GM21529 (cell line): ENCODE results near the gene GSAP.
"Not testable (repeated sequence)": the region's sequence is repeated elsewhere in the genome, so short reads cannot be mapped to it uniquely, and the experiment has no call there.

ENCODE experiments used
- ATAC-seq: cut with Tn5 transposase; IDR thresholded peaks from one replicate; pipeline ENCODE4 v1.9.1; 2021; ENCODE audit not compliant: unreplicated experiment

The GSAP gene

DNA sequence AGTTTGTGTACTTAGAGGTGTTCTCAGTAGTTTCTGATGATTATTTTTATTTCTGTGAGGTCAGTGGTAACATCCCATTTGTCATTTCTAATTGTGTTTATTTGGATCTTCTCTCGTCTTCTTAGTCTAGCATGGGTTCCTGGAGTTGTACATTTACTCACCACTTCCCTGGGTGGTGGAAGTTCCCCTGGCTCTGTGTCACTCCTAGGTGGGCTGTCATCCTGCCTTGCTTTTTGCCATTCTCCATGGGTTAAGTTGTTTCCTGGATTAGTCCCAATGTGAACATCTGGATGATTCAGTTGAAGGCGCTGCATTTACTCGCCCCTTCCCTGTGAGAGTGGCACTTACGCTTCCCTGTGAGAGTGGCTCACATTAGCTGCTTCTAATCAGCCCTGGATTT lies 48.2 kb downstream of the GSAP start:
- no peak for ATAC-seq

DNA sequence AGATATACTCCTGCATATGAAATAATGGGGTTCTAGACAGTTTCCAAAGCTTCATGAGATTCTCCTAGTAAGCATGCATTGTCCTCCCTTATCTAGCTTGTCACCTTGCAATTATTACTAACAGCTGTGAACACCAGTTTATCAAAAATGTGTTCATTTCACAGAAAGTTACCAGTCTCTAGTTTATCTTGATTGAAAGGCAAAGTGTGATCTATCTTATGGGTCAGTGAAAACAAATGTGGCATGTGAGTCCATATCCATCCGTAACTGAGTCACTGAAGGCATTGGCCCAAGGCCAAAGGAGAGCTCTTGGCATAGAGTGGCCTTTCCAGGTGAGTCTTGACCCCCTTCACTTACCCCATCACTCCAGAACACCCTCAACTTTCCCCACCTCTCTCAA lies 53.2 kb downstream of the GSAP start:
- ATAC-seq: no peak

DNA sequence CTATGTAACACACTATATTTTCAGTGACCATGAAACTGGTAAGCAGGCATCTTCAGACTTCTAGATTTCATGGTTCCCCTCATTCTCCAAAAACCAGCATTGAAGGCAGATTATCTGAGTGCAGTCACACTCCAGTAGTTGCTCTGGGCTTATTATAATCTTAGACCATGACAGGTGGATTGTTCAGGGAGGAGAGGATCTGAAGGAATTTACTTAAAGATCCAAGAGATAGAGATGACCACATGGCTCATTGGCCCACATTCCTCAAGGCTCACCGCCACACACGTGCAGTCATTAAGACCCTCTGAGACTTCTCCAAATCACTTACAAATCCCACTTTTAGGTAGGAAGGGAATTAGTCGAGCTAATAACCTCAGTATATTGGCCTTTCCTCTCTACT lies 55.2 kb downstream of the GSAP start:
- ATAC-seq: no peak

DNA sequence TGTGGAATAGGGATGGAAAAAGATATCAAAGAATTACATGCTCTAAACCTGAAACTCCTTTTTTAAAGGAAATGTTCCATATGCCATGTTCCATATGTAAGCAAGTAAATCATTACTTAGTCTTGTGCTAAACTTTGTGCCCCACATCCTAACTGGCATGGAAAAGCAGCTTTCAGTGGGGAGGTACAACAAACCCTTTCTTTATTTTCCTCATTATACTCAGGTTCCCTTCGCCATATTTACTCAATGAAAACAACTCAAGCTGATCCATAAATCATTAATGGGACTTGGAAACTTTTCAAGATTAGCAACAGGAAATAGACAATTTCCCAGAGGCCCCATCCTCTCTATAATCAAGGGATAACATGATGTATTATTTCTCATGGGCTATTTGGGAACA lies 56.0 kb downstream of the GSAP start:
- no peak for ATAC-seq

DNA sequence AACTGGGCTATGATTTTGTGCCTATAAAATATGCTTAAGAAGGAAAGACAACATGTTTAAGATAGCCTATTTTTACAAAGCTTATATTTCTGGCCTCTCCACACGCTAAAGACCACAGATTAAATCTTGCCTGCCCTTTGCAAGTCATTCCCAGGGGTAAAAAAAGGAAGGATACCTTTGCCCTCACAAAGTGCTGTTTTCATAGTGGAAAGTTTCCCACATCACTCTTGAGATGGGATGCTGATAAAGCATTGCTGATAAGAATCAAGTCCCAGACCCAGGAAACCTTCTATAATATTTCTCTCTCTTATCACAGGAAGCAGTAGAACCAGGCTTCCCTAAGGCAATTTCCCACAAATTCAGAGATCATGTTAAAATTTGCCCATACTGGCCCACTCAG lies 56.5 kb downstream of the GSAP start:
- ATAC-seq: no peak

DNA sequence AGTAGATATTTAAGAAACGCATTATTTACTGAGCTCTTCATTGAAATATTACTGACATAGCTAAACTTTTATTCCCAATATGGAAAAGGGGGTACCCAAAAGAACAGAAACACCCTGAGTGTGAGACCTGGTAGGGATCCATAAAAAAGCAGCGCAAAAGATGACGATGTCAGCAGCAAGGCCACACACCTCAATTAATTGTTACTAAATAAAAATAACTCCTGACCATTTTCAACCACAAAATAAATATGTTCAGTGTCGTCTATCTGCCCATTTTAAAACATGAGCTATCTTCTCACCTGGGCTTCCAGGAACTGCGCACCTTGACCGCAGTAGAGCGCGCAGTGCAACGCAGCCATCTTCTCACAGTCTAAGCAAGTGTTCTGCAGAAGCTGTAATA lies 61.2 kb downstream of the GSAP start:
- no peak for ATAC-seq

DNA sequence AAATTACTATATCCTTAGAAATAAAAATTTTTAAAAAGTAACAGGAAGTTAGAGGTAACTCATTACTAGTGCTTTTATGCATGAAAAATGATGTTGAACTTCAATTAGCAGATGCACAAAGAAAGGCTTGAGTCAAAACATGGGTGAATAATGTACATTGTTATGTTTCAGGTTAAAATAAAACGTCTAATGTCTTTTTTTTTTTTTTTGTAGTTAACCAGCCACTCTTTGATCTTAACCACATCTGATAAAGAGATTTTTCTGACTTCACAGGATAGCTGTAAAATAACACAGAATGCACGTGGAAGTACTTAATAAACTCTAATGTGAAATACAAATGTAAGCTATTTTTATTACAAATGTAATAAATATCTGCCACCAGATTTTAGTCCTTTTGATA lies 61.7 kb downstream of the GSAP start:
- no peak for ATAC-seq

DNA sequence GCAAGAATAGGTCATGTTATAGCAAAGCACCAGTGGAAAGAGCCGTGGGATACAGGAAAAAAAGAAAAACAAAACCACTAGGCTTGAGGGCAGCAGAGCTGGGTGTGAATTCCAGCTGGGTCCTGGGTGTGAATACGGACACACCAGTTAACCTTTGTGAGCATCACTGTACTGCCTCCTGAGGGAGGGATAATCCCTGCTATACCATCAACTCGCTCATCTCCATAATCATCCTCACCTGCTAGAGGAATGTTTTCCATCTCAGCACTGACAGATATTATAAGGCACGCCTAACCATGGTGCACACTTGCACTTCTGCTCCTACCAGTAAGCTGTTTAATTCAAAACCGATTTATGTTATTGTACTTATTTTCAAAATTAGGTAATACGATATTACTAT lies 62.2 kb downstream of the GSAP start:
- ATAC-seq: no peak

DNA sequence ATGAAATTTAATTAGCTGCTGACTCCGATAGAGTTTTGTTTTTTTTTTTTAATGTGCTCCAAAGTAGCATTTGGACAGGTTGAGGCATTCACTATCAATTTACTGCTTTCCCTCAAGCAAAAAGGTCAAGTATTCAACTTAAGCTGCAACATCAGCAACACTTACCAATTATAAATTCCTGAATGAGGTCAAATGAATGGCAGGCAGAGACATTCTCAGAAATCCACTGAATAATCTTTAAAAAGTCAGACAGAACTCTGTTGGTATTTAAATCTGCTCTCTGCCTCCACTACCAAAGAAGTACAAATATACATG lies 62.8 kb downstream of the GSAP start:
- no peak for ATAC-seq

DNA sequence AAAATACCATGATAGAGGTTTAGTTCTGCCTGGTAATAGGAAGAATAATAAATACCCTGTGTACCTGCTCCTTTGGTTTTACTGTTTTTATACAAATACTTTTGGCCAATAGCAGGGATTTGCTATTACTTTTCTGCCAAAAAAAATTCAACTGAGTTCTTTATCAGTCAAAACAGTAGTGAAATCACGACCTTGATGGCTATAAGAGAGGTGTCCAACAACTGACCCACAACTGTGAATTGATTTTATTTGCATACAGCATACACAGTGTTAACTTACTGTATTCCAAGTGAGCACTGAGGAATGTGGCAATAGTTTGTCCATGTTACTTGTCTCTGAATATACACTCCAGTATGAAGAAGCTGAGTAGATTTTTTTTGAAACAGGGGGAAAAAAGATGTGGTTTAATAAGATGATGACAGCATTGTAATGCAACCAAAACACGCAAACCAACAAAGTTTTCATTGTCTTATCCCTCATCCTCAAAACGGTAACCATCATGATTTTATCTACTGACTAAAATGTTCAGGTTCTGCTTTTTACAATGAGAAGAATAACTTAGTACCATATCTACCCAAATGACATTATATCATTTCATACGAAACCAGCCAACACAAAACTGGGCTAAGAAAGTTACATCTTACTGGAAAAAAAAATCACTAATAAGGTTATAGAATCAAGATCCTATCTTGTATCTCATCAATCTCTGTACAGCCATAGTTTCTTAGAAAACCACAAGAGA lies 63.3 kb downstream of the GSAP start:
- ATAC-seq: no peak

DNA sequence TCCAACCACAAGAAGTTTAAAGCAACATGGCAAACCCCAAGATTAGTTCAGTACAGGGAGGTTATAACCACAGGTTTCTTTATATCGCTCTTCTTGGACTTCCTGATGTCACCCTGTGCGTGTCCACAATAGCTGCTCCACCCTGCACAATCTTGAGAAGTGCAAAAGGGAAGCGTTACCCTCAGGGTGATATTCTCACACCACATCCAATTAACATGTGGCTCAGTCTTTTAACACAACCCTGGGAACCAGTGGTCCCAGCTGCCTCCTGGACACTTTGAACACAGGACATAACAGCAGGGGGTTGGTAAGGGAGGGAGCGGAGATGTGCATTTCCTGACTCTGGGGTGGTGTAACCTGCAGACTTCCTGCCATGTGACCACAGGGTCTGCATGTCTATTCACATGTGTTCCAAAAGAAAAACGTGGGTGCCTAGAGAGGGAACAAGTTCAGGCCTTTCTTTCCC lies 64.6 kb downstream of the GSAP start:
- ATAC-seq: peak; percentile 94

DNA sequence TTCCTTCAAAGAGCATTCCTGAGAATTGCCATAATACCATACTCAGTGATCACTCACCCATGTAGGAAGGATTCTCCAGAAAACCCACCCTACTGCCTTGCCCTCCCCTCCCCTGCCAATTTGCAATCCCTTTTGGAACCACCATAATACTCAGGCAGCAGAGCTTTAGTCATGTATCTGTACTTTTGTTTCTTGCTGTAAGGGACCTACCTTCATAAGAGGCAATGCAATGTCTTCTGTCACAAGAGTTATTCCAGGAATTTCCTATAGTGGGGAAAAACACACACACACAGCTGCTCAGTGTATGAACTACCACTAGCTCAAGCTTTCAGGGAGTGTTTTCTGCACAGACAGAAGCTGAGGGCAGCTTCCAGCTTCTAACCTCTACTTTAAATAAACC lies 67.0 kb downstream of the GSAP start:
- no peak for ATAC-seq

DNA sequence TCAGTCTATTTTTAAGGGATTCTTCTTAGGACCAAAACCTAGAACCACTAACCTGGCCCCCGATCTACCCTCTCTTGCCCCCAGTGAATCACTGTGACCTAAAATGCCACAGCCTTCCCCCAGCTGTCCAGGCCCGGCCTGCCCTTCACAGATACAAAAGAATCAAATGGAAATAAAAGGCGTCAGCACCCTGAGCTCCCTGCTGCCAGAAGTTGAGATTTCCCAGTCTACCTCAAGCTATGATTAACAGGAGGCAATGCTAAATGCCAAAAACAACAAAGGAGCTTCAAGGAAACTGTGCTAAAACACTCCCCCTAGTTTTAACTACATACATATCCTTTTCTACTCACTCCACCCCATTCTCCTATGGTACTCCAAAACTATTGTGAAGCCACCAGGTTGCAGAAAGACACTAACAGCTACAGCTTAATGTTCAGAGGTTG lies 67.8 kb downstream of the GSAP start:
- no peak for ATAC-seq

DNA sequence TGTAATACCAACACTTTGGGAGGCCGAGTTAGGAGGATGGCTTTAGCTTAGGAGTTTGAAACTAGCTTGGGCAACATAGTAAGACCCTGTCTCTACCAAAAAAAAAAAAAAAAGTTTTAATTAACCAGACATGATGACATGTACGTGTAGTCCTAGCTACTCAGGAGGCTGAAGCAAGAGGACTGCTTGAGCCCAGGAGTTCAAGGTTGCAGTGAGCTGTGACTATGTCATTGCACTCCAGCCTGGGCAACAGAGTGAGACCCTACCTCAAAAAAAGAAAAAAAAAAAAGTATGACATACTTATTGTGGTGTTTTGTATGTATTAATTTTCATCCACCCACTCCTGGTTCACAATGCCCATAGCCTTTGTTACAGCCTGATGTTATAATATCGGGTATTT lies 69.7 kb downstream of the GSAP start:
- ATAC-seq: no peak

DNA sequence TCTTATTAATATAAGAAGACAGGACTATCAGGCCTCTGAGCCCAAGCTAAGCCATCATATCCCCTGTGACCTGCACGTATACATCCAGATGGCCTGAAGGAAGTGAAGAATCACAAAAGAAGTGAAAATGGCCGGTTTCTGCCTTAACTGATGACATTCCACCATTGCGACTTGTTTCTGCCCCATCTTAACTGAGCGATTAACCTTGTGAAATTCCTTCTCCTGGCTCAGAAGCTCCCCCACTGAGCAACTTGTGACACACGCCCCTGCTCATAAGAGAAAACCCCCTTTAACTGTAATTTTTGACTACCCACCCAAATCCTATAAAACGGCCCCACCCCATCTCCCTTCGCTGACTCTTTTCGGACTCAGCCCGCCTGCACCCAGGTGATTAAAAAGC lies 70.7 kb downstream of the GSAP start:
- not testable (repeated sequence) for ATAC-seq

DNA sequence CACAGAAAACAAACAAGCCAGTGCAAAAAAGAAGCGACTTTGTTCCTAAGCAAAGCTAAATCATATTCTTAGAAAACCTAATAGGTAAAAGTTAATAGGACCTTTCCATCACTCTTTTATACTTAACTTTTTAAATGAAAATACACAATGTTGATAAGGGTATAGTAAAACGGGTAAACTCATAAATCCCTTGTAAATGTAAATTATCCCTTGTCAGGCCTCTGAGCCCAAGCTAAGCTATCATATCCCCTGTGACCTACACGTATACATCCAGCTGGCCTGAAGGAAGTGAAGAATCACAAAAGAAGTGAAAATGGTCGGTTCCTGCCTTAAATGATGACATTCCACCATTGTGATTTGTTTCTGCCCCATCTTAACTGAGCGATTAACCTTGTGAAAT lies 76.4 kb downstream of the GSAP start:
- no peak for ATAC-seq

DNA sequence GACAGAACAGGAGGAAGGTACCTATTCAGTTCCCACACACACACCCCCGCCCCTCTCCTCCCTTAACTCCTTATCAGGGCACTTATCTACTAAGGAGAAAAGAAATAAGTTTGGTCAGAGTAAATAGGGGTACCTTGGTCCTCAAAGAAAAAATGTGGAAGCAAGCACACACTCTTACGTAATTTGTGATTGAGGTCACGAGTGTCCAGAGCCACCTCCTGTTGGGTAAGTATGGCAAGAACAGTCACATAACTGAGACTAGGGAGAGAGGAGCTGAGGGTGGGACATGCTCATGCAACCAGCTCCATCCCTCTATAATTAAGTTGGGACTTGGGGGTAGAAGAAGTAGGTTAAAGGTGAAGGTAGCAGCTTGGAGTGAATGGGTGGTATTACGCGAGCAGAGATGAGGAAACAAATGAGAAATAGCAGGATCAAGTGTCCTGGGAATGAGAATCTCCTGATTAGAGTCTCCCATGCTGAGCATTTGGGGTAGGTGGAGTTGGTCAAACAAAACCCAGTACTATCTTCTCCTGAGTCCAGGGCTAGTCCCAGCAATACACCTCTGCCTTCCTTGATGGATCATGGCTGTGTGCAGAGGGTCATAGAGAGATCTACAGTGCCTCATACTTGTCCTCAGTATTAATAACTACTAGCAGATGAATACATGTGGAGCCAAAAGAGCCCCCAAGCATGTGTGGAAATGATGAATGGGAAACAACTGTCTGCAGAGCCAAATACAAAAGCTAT lies 77.1 kb downstream of the GSAP start:
- no peak for ATAC-seq

DNA sequence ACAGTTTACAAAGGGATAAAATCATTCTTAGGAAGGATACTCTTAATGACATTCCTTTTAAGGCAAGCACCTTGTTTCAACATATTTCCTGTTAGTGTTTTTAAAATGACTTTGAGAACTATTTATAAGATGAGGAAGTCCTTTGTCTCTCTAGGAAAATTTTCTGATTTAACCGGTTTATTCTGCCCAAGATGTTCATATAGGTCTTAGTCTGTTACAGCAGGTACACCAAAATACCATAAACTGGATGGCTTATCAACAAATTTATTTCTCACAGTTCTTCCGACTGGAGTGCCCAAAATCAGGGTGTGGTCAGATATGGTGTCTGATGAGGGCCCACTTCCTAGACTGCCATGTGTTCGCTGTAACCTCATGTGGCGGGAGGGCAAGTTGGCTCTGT lies 77.9 kb downstream of the GSAP start:
- no peak for ATAC-seq

DNA sequence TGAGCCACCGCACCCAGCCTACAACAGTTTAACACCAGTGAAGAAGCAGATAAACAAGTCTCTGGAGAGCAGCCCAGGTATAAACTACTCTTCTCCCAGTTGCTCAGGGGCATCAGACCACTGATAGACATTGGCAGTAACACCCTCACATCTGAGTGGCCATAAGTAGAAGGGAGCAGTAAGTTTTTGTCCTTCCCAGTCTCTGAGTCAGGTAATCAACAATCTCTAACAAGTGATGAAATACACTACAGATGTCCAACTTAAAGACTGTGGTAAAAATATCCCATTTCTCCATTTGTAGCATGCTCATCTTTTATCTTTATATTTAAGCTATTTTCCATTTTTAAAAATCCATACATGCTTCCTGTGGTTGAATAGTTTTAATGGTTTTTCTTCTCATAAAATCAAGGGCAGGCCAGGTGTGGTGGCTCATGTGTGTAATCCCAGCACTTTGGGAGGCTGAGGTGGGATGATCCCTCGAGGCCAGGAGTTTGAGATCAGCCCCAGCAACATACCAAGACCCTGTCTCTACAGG lies 78.6 kb downstream of the GSAP start:
- ATAC-seq: no peak

DNA sequence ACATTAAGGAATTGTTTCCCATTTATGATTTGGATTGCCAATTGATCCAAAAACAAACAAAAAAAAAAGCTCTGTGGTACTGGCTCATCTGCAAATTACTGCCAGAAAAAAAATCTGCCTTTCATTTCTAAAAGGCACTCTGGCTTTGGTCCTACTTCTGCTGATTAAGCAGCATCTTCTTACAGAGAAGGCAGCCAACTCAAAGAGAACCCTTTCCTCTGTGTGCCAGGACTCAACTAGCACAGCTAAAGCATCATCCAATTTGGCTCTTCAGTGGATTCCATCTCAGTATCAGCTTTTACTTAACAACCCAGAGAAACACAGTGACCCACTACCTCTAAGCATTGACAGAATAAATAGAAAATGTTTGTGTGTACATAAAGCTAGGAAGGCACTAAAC lies 80.6 kb downstream of the GSAP start:
- ATAC-seq: no peak

DNA sequence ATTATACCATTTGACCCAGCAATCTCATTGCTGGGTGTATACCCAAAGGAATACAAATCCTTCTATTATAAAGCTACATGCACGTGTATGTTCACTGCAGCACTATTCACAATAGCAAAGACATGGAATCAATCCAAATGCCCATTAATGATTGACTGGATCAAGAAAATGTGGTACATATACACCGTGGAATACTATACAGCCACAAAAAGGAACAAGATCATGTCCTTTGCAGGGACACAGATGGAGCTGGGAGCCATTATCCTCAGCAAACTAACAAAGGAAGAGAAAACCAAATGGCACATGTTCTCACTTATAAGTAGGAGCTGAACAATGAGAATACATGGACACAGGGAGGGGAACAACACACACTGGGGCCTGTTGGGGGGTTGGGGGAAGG lies 82.1 kb downstream of the GSAP start:
- ATAC-seq: not testable (repeated sequence)

DNA sequence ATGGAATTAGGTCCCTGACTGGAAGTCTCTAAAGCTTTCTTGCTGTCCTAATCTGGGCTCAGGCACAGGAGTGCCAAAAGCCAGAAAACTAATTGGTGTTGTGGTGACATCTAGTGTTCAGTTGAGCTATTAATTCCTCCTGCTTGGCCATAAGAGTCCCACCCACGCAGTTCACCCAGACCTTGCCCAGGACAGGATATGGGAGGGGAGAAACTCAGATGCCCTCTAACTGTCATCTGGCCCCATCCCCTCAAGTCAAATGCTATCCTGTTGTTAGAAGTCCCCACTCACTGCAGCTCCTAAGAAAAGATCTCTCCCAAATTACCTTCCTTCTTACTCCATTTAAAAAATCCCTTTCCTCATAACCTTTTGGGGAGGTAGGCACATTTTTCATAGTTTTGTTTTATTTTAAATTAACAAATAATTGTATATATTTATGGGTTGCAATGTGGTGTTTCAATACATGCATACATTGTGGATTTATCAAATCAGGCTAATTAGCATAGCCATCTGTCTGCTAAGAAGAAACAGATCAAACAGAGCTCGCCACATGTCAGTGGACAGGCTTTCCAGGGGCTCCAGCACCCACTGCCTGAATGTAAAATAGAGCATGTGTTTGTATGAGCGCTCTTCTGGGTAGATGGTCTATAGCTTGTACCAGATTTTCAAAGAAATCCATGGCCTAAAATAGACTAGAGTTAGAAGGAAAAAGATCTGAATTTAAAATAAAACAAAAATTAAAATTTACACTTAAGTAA lies 84.0 kb downstream of the GSAP start:
- ATAC-seq: peak; percentile 75
